ENCODE data around the gene KRT12. TPM values are rescaled to one million over a fixed set of nuclear protein-coding genes. Genes with fewer than 3 reads are reported as not detected.
A peak's percentile ranks its signal among the peaks of the same experiment; 100 is the strongest.

The KRT12 gene
- total and polyA plus RNA-seq, 2 of the 4 experiments (the other 2 are of a cell fraction) = not detected

DNA sequence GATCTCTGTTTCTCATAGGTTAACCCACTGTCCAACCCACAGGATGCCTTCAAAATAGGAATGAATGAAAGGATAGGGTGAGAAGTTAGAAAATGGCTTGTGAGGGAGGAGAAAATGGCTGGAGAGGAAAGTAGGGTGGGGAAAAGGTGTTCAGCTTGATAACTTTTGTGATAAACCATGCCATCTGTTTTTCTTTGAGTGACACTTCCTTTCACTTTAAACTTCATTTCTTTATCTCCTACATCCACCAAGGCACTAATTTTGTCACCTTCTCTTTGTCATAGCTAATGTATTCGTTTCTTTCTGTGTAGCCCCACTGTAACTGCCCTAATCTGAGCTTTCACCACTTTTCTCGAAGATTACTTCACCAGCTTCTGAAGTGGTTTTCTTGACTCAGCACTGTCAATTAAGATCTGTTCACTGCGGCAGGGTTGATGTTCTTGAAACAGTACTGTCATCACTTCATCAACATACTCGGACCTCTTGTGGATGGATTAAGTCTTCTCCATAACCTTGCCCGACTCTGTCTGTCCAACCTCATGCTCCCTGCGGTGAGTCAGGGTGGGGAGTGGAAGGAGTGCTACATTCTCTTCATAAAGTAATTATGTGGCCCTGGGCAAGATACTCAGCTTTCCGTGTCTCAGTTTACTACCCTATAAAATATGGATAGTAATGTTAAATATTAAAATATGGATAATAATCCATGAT is 39.1 kb downstream of the KRT12 start:
- Histone ChIP-seq H3K27ac (ENCODE audit: insufficient read depth, low read length) (no peak overlapping the region), H3K14ac (replicated peaks; ENCODE audit: low read depth, low read length) (0 out of 2 replicates have a peak overlapping the region, but pooled peaks have one; percentile 22), H3K18ac (ENCODE audit: low read depth, low read length) (no peak overlapping the region; the same call in 1 of the 2 replicates), H4K91ac (ENCODE audit: insufficient read depth, low read depth, low read length) (no peak overlapping the region), H3K9ac (ENCODE audit: low read depth, low read length) (no peak overlapping the region), H3K56ac (ENCODE audit: extremely low read depth, insufficient read depth, low read length) (no peak overlapping the region), H2AFZ (replicated peaks; ENCODE audit: low read length, poor library complexity) (no peak overlapping the region), H2BK120ac (ENCODE audit: low read depth, low read length) (no peak overlapping the region), H4K5ac (ENCODE audit: low read depth, low read length) (no peak overlapping the region), H2BK20ac (ENCODE audit: low read depth, low read length) (no peak overlapping the region), H4K8ac (ENCODE audit: low read depth in 2 of 2, low read length in 2 of 2) (peak overlapping the region in 1 of 2 experiments; percentile 29; a peak in 1 of 4 replicates), H3K4ac (ENCODE audit: low read depth, low read length) (peak overlapping the region; percentile 6; the same call in 1 of the 2 replicates), H2BK15ac (ENCODE audit: low read depth, low read length) (no peak overlapping the region), H3K79me1 (ENCODE audit: low read depth in 1 of 2, low read length in 2 of 2) (peaks cover 19 to 26% of the 10 kb centered on the region in 2 experiments), H3K4me3 (ENCODE audit: insufficient read depth, low read depth, low read length) (no peak overlapping the region), H3K4me2 (ENCODE audit: low read depth, low read length) (no peak overlapping the region), H4K20me1 (ENCODE audit: insufficient read depth, low read length) (no peaks in the 10 kb centered on the region), H2AK9ac (replicated peaks; ENCODE audit: low read depth, low read length, poor library complexity) (no peak overlapping the region), H2AK5ac (ENCODE audit: low read depth, low read length) (no peak overlapping the region), H3K36me3 (ENCODE audit: control insufficient read depth, insufficient read depth, low read length) (no peaks in the 10 kb centered on the region), H2BK5ac (ENCODE audit: low read depth, low read length, poor library complexity, severe bottlenecking) (no peak overlapping the region), H3K9me1 (ENCODE audit: insufficient read depth, low read length) (no peaks in the 10 kb centered on the region; the same call in 1 of the 2 replicates), H3K9me3 (ENCODE audit: control insufficient read depth, insufficient read depth, low read length) (no peaks in the 10 kb centered on the region), H3K4me1 (ENCODE audit: control insufficient read depth, insufficient read depth, low read length) (peaks cover 4% of the 10 kb centered on the region; the same call in 1 of the 2 replicates), H3K27me3 (ENCODE audit: control insufficient read depth, insufficient read depth, low read length) (no peaks in the 10 kb centered on the region), H3K23ac (ENCODE audit: low read depth, low read length) (no peak overlapping the region)
- CTCF ChIA-PET = no interaction called here
- DNase-seq (no peak), ATAC-seq (ENCODE audit: low read depth) (no peak; the same call in 1 of the 2 replicates)
- 73% methylated on average over 2 of the region's 7 CpGs; no CpG with 5 or more reads in 1 of the 2 experiments for WGBS, 2 experiments (ENCODE audit: extremely low coverage in 2 of 2, insufficient read length in 1 of 2)
- in situ Hi-C loops (cut with MboI; ENCODE audit: low sequenced_read_pairs) = no loop called here
- TF ChIP-seq BHLHE40 (IDR thresholded peaks at IDR 0.05; ENCODE audit: low read depth, low read length) = no peak
- TF ChIP-seq, protein P1, sequence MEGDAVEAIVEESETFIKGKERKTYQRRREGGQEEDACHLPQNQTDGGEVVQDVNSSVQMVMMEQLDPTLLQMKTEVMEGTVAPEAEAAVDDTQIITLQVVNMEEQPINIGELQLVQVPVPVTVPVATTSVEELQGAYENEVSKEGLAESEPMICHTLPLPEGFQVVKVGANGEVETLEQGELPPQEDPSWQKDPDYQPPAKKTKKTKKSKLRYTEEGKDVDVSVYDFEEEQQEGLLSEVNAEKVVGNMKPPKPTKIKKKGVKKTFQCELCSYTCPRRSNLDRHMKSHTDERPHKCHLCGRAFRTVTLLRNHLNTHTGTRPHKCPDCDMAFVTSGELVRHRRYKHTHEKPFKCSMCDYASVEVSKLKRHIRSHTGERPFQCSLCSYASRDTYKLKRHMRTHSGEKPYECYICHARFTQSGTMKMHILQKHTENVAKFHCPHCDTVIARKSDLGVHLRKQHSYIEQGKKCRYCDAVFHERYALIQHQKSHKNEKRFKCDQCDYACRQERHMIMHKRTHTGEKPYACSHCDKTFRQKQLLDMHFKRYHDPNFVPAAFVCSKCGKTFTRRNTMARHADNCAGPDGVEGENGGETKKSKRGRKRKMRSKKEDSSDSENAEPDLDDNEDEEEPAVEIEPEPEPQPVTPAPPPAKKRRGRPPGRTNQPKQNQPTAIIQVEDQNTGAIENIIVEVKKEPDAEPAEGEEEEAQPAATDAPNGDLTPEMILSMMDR (conservative IDR thresholded peaks at IDR 0.05; ENCODE audit: low read depth, low read length) = 0 out of 2 replicates have a peak, but pooled peaks have one; percentile 0
- BruUV-seq (replicated peaks) = no TSS peak
- dilution Hi-C loops (cut with HindIII; ENCODE audit: low sequenced_read_pairs, unreplicated experiment) = no loop called here
- POLR2A ChIA-PET (ENCODE audit: unreplicated experiment) = no interaction called here
- intact Hi-C loops (cut with micrococcal nuclease) = no loop called here

Data from IMR-90 (cell line).